GM19193 (cell line): Measurements from ENCODE around the gene JAKMIP3.

Experiments used
- POLR2A ChIP-seq: IDR thresholded peaks from 4 replicates; pipeline ENCODE4 v1.6.1; 2011; ENCODE audit not compliant: insufficient read depth, insufficient read length; ENCODE audit errors: extremely low read depth

The JAKMIP3 gene

GRCh38 chr10:132056663-132057062 lies 9.1 kb upstream of the JAKMIP3 start:
- no peak for TF ChIP-seq POLR2A

GRCh38 chr10:132057191-132057681 lies 8.5 kb upstream of the JAKMIP3 start:
- no peak for TF ChIP-seq POLR2A

- no peak for TF ChIP-seq POLR2A
These were observed 7.5 kb upstream of the JAKMIP3 start for GRCh38 chr10:132058111-132058745.

GRCh38 chr10:132058793-132059759 lies 6.7 kb upstream of the JAKMIP3 start:
- TF ChIP-seq POLR2A = no peak

GRCh38 chr10:132059760-132060508 lies 5.8 kb upstream of the JAKMIP3 start:
- no peak for TF ChIP-seq POLR2A

- TF ChIP-seq POLR2A = no peak
These were observed 4.7 kb upstream of the JAKMIP3 start for GRCh38 chr10:132061030-132061429.

GRCh38 chr10:132061465-132061864 lies 4.3 kb upstream of the JAKMIP3 start:
- no peak for TF ChIP-seq POLR2A

- TF ChIP-seq POLR2A = no peak
These were observed 3.6 kb upstream of the JAKMIP3 start for GRCh38 chr10:132062116-132062515.

GRCh38 chr10:132062641-132063390 lies 2.9 kb upstream of the JAKMIP3 start:
- TF ChIP-seq POLR2A = no peak

- no peak for TF ChIP-seq POLR2A
These were observed 2.3 kb upstream of the JAKMIP3 start for GRCh38 chr10:132063432-132063831.

GRCh38 chr10:132064082-132064755 lies 1.5 kb upstream of the JAKMIP3 start:
- TF ChIP-seq POLR2A = no peak

- TF ChIP-seq POLR2A = no peak
These were observed 842 bp upstream of the JAKMIP3 start for GRCh38 chr10:132064771-132065437.

- TF ChIP-seq POLR2A = no peak
These were observed 440 bp downstream of the JAKMIP3 start for GRCh38 chr10:132066186-132066585.
